ENCODE measurements around the gene GBA2.

- TF ChIP-seq CTCF (IDR thresholded peaks at IDR 0.05; ENCODE audit: low read depth, low read length) (no peak), MAX (IDR thresholded peaks at IDR 0.05; ENCODE audit: low read depth, low read length) (0 out of 2 replicates have a peak, but pooled peaks have one; percentile 19), POLR2A (IDR thresholded peaks at IDR 0.05; ENCODE audit: extremely low read depth, insufficient read length) (no peak)
Measured at GRCh38 chr9:35728041-35728971, 20.7 kb downstream of the GBA2 start.

Measured in NB4 (cell line).